SW480 (cell line): Measurements from ENCODE around the gene RSL1D1.
A peak's percentile ranks its signal among the peaks of the same experiment; 100 is the strongest.

Source experiments
- DNase-seq: peaks from one replicate; pipeline ENCODE4 v3.0.0-alpha.2; 2016; ENCODE audit warnings: low spot score

RSL1D1 gene

GRCh38 chr16:11851294-11852091 is at the start of gene RSL1D1:
Gene RSL1D1, minus strand, starts transcription at chr16:11851542. Its CDS starts 30 bp downstream, at chr16:11851512.
- peak; percentile 89 for DNase-seq

DNA sequence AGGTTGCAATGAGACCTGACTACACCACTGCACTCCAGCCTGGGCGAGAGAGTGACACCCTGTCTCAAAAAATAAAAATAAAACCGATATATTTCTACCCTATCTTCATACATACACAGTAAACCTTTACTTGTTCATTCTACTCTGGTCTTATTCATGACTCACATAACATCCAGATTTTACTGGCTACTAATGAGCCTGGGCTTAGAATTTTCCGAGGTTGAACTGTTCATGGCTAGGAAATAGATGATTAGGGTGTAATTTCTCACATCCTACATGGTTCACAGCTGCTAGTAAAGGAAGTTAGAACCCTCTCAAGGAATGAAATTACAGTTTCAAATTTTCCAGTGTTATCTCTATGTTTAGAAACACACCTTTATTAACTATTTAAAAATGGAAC is 49.7 kb upstream of the RSL1D1 start:
- no peak for DNase-seq

- DNase-seq: no peak
Measured at GRCh38 chr16:11896486-11897176, 45.3 kb upstream of the RSL1D1 start.

- no peak for DNase-seq
Measured at GRCh38 chr16:11893571-11893970, 42.2 kb upstream of the RSL1D1 start.

GRCh38 chr16:11892761-11893160 is 41.4 kb upstream of the RSL1D1 start:
- DNase-seq: no peak

DNA sequence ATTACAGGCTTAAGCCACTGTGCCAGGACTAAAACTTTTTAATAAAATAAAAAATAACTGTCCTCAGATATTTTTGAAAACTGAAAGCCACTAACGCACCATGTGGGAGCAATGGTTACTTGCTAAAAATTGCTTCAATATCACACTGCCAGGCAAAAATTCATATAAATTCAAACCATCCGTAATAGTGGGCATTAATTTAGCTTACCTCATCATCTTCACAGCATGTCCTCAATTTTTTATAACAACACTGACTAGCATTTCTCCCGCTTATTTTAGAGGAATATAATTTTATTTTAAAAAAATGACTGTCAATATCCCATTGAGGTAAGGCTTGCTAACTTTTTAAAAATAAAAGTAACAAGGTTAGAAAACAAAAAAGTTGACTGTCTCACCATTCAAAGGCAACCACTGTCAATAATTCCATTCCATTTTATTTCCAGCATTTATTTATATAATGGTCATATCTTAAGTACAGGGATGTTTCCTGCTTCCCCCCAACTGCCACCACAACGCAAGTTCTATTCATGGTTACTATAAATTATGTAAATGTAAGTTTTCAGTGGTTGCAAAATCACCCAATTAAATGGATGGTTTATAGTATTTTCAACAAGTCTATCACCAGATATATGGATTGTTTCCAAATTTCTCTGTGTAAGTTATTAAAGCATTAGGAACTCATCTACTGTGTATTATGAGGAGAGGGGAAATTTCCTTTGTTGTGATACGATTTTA is 39.1 kb upstream of the RSL1D1 start:
- no peak for DNase-seq

GRCh38 chr16:11886881-11887280 is 35.5 kb upstream of the RSL1D1 start:
- no peak for DNase-seq

DNA sequence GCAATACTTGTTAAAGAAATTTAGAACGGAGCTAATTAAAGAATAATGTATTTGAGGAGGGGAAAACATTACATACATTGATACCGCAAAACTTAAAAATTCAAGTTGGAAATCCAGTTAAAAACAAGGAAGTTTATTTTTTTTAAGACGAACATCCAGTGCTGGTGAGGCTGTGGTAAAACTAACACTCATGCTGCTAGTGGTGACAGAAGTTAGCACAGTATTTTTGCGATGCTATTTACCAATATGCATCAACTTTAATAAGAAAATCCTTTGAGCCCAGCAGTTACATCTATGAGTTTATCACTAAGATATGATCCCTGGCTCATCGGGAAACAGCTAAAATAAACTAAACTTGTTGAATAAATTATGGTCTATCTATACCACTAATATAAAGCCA is 32.7 kb upstream of the RSL1D1 start:
- DNase-seq: no peak

DNA sequence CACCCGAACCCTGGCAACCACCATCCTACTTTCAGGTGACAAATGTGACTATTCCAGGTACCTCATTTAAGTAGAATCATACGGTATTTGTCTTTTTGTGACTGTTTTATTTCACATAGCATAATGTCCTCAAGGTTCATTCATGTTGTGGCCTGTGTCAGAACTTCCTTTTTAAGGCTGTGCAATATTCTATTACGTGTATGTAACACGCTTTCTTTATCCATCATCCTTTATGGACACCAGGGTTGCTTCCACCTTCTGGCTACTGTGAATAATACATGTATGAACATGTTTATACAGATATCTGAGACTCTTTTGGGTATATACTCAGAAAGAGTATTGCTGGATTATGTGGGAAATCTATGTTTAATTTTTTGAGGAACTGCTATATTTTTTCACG is 28.7 kb upstream of the RSL1D1 start:
- DNase-seq: no peak

DNA sequence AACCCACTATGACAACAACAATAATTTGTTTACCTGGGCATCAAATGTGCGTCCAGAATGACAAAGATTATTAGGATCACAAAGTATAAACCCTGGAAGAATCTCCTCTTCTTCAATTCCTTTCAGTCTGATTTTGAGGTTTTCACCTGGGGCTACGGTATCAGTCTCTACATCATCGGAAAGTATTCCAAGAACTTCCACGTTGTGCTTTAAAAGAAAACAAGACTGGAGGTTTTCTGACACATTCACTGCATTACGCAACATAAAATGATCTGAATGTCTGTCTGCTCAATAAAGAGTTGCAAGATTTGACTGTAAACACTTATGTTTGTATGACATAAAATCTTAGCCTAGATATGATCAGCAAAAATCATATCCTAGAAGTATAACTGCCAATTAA is 26.0 kb upstream of the RSL1D1 start:
- no peak for DNase-seq

- DNase-seq: no peak
Measured at GRCh38 chr16:11876306-11876705, 25.0 kb upstream of the RSL1D1 start.

- no peak for DNase-seq
Measured at GRCh38 chr16:11875721-11876120, 24.4 kb upstream of the RSL1D1 start.

- no peak for DNase-seq
Measured at GRCh38 chr16:11871193-11871592, 19.9 kb upstream of the RSL1D1 start.

DNA sequence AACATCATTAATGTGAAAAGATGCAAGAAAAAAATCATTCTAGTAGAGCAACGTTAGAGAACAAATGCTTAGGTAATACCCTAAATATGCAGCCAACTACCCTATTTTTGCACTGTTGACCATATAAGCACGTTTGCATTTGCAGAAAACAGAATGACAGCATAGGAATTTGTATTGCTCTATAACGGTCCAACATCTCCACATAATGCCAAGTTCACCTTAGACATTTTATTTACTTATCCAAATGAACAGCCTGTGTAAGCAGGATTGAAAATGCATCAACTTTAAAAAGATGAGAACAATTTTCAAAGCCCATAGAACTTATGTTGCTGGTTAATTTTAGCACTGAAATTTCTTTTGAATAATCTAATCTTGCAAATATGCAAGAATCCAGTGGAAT is 19.1 kb upstream of the RSL1D1 start:
- DNase-seq: no peak

DNA sequence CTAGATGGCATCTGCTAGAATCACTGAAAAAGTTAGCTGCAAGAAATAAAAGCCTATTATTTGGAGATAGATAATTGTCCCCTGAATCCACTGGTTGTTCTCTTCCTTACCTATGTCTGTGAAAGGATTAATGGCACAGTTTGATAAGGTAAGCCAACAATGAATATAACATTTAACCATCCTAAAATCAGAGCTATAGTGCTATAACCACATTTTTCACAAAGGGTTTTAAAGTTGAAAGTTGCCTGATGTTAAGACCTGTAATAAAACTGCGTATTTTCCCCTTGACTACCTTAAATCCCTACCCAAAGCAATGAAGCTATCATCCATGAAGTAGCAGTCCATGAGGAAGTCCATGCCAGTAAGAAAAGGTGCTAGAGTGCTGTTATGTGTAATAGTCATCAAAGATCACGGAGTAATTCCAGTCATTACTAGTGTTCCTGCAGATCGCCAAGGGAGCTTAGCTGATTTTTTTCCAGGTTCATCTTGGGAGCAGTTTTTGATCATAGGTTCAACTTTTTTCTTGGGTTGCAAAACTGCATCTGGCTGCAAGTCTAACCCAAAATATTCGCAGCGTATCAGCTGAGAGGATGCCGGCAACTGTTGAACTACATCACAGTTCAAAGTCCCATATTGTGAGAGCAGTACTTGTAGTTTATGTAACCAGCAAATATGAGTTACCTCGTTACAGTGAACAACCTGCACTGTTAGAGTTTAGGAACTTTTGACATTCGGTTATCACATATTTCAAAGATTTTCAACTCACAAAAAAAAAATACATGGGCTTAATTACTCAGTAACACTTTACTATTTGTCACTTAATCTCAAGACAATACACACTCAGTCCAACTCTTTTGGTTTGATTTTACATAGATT is 18.2 kb upstream of the RSL1D1 start:
- DNase-seq: no peak

- DNase-seq: no peak
Measured at GRCh38 chr16:11868412-11868980, 17.2 kb upstream of the RSL1D1 start.

DNA sequence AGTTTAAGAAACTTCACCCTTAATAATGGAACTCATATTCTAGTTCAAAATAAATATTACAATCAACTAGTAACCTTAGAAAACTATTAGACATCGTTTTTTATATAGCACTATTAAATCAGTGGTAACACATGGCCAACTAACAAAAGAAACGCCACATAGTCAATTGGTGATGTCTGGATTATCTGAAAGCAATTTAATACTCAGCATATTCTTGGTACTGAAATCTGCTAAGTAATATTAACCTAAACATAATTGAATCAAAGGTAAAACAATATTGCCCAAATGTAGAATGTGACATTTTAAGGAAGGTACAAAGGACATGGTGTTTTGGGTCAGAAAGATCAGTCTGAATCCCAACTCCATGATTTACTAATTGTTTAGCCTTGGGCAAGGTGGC is 11.1 kb upstream of the RSL1D1 start:
- no peak for DNase-seq

DNA sequence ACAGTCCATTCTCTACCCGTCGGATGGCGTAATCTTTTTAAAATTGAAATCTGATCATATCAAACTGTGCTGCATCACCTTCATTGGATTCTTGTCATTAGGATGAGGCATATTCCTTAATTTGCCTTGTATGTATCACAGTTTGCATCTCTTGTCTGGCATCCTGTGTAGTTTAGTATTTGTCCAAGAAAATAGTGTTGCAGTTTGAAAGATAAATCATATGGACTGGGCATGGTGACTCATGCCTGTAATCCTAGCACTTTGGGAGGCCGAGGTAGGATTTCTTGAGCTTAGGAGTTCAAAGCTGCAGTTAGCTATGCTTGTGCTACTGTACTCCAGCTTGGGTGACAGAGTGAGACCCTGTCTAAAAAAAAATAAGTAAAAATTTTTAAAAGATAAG is 5.8 kb upstream of the RSL1D1 start:
- no peak for DNase-seq

DNA sequence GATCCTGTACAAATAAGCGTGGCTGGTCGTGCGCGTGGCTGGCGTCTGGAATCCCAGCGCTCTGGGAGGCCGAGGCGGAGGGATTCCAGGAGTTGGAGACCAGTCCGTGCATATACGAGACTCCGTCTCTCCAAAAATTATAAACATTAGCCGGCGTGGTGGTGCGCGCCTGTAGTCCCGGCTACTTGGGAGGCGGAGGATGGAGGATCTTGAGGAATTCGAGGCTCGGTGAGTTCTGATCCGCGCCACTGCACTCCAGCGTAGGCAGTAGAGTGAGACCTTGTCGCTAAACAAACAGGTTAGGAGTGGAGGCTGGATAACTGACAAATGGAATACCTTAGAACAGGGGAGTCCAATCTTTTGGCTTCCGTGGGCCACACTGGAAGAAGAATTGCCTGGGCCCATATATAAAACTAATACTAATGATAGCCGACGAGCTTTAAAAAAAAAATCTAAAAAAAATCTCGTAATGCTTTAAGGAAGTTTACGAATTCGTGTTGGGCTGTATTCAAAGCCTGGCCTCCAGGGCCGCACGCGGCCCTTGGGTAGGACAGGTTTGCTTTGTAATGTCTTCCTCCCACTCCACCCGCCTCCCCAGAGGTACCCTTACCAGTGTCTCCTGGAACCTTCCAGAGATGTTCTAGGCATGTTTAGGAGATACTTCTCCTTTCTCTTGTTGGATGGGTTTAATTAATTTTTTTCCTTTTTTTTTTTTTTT is 909 bp upstream of the RSL1D1 start:
- no peak for DNase-seq

DNA sequence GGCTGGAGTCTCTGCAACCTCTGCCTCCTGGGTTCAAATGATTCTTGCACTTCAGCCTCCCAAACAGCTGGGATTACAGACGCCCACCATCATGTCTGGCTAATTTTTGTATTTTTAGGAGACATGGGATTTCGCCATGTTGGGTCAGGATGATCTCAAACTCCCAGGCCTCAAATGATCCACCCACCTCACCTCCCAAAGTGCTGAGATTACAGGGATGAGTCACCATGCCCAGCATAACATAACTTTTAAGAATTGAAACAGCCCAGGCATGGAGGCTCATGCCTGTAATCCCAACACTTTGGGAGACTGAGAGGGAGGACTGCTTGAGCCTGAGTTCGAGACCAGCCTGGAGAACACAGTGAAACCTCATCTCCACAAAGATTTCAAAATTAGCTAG is 2.5 kb downstream of the RSL1D1 start:
- DNase-seq: no peak

GRCh38 chr16:11844499-11844898 is 6.8 kb downstream of the RSL1D1 start:
- no peak for DNase-seq
